GM21529 (cell line): ENCODE measurements around the gene FXYD2.

Experiments used
- ATAC-seq: cut with Tn5 transposase; IDR thresholded peaks from one replicate; pipeline ENCODE4 v1.9.1; 2021; ENCODE audit not compliant: unreplicated experiment

Gene FXYD2

GRCh38 chr11:117836077-117836960 is 11.8 kb upstream of the FXYD2 start:
- ATAC-seq, result no peak

GRCh38 chr11:117835576-117835975 is 11.0 kb upstream of the FXYD2 start:
- ATAC-seq, result no peak

GRCh38 chr11:117834838-117835443 is 10.4 kb upstream of the FXYD2 start:
- no peak for ATAC-seq

- no peak for ATAC-seq
These were observed 9.7 kb upstream of the FXYD2 start for GRCh38 chr11:117834068-117834810.

GRCh38 chr11:117833401-117833891 is 8.9 kb upstream of the FXYD2 start:
- ATAC-seq, result no peak

GRCh38 chr11:117832511-117832910 is 8.0 kb upstream of the FXYD2 start:
- ATAC-seq, result no peak

- ATAC-seq, result no peak
These were observed 7.3 kb upstream of the FXYD2 start for GRCh38 chr11:117831661-117832415.

- ATAC-seq, result no peak
These were observed 6.3 kb upstream of the FXYD2 start for GRCh38 chr11:117830674-117831351.

GRCh38 chr11:117830072-117830471 is 5.5 kb upstream of the FXYD2 start:
- no peak for ATAC-seq

- no peak for ATAC-seq
These were observed 4.8 kb upstream of the FXYD2 start for GRCh38 chr11:117829369-117829725.

GRCh38 chr11:117828611-117829368 is 4.2 kb upstream of the FXYD2 start:
- peak; percentile 60 for ATAC-seq

GRCh38 chr11:117827521-117828511 is 3.3 kb upstream of the FXYD2 start:
- ATAC-seq, result no peak

GRCh38 chr11:117826832-117827231 is 2.3 kb upstream of the FXYD2 start:
- no peak for ATAC-seq

- no peak for ATAC-seq
These were observed 1.6 kb upstream of the FXYD2 start for GRCh38 chr11:117826190-117826570.

GRCh38 chr11:117825538-117826189 is 1.1 kb upstream of the FXYD2 start:
- ATAC-seq, result no peak

- no peak for ATAC-seq
These were observed 561 bp downstream of the FXYD2 start for GRCh38 chr11:117823946-117824420.

GRCh38 chr11:117823294-117823945 is 1.1 kb downstream of the FXYD2 start:
- ATAC-seq, result no peak
